Mammary microvascular endothelial cell (primary cell): ENCODE results near the gene HDC. TPM values are rescaled to one million over a fixed set of nuclear protein-coding genes. Genes with fewer than 3 reads are reported as not detected.

ENCODE experiments used
- total RNA-seq: library from RNA; depleted of rRNA; stranded (reverse); fragments of >200 nt; gene quantifications from 2 replicates; pipeline ENCODE4 v1.2.3, GENCODE V29; 2015

Gene HDC
- total RNA-seq = not detected in 2 replicates

DNA sequence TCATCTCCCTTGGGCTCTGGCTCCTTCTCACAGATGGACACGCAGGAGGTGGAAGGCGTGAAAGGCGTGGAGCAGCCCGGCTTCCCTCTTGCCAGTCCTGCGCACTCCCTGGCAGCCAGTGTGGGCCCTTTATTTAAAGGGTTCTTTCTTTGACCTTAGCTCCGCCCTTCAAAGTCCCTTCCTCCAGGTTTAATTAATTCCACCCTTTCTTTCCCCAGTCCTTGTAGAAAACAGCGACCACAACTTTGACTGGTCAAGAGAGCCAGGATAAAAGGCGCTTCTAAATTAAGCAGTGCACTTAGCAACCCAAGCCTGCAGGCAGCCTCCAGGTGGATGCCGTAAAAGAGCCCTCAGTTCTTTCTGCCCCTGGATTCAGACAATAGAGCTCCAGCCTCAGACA is at the start of gene HDC:
Gene HDC (minus strand): TSS at position 107 of the 400 bp plus-strand sequence. CDS start 103 bp downstream, at position 4.

Other genes starting within 250 kb of the HDC start
- gene ATP8B4, start 146.5 kb downstream of the HDC start, total RNA-seq = under 0.01 TPM in 1 of 2 replicates, not detected in the other
- 0.34 and 1.2 TPM in 2 replicates for gene SLC27A2, start 83.5 kb downstream of the HDC start, total RNA-seq
- gene GABPB1, start 89.5 kb upstream of the HDC start, total RNA-seq = 42.9 and 43.2 TPM in 2 replicates
- gene USP8, start 158.7 kb upstream of the HDC start, total RNA-seq = 47.4 and 56.5 TPM in 2 replicates